ENCODE measurements around the gene GLRX5.
"Not testable (repeated sequence)": the region's sequence is repeated elsewhere in the genome, so short reads cannot be mapped to it uniquely, and the experiment has no call there.

The GLRX5 gene

DNA sequence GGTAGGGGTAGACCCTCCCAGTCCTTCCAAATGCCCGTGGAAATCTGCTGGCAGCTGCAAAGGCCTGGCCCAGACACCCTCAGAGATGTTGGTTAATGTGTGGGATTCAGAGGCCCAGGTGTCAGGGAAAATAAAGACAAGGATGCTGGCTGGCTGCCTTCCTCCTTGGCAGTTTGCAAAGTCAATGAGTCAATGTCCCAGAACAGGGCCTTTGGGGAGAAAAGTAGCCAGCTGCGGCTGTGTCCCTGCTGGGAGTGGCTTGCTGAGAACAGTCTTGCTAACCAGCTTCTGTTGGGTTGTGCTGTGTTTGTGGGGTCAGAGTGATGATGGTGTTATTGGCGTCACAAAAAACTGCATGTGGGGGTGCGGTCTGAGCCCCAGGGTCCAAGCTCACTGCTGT lies 29.2 kb downstream of the GLRX5 start:
- TF ChIP-seq ZNF274 (IDR thresholded peaks at IDR 0.05; ENCODE audit: low read depth, low read length), result no peak
- no peak for TF ChIP-seq SUZ12 (IDR thresholded peaks at IDR 0.05; ENCODE audit: extremely low read depth, insufficient read depth, insufficient read length)
- no peak for TF ChIP-seq YY1 (IDR thresholded peaks at IDR 0.05; ENCODE audit: insufficient read depth, insufficient read length)
- Histone ChIP-seq H3K9ac (ENCODE audit: insufficient read length, low read depth) (no peak overlapping the region), H3K36me3 (ENCODE audit: insufficient read depth, insufficient read length, low read length) (no peaks in the 10 kb centered on the region), H3K27me3 (ENCODE audit: insufficient read depth, insufficient read length) (no peaks in the 10 kb centered on the region), H3K4me1 (ENCODE audit: insufficient read depth, insufficient read length) (no peaks in the 10 kb centered on the region), H3K9me3 (ENCODE audit: insufficient read depth, low read length) (no peaks in the 10 kb centered on the region), H3K4me3 (ENCODE audit: insufficient read length, low read depth) (no peak overlapping the region)
- no peak for DNase-seq (ENCODE audit: low read depth, low spot score)

GRCh38 chr14:95569440-95569839 lies 34.6 kb downstream of the GLRX5 start:
- no peak for TF ChIP-seq ZNF274 (IDR thresholded peaks at IDR 0.05; ENCODE audit: low read depth, low read length)
- no peak for TF ChIP-seq YY1 (IDR thresholded peaks at IDR 0.05; ENCODE audit: insufficient read depth, insufficient read length)

DNA sequence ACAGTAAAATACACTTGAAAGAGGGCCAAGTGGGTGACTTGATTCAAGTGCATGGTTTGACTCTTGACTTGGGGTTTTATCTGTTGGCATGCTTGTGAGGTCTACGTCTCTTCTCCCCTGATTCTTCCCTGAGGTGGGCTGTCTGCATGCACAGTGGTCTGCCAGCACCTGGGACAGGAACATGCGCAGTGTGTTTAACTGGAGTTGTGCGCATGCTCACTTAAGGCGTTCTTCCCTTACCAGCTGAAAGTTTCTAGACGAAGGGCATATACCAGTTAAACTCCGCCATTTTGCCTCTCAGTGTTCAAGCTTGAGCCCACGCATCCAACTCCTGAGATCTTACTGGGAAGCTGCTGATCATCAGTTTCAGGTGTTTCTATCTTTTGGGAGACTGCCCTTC lies 38.5 kb downstream of the GLRX5 start:
- H3K9me3 ChIP-seq (ENCODE audit: insufficient read depth, low read length), result peaks cover 41% of the 10 kb centered on the region
- H3K9ac ChIP-seq (ENCODE audit: insufficient read length, low read depth), result no peak overlapping the region
- no peak overlapping the region for H3K4me3 ChIP-seq (ENCODE audit: insufficient read length, low read depth)
- peaks cover 5% of the 10 kb centered on the region for H3K4me1 ChIP-seq (ENCODE audit: insufficient read depth, insufficient read length)
- TF ChIP-seq SUZ12 (IDR thresholded peaks at IDR 0.05; ENCODE audit: extremely low read depth, insufficient read depth, insufficient read length) (no peak), ZNF274 (IDR thresholded peaks at IDR 0.05; ENCODE audit: low read depth, low read length) (no peak), YY1 (IDR thresholded peaks at IDR 0.05; ENCODE audit: insufficient read depth, insufficient read length) (no peak)
- H3K36me3 ChIP-seq (ENCODE audit: insufficient read depth, insufficient read length, low read length), result no peaks in the 10 kb centered on the region
- DNase-seq (ENCODE audit: low read depth, low spot score), result no peak
- no peaks in the 10 kb centered on the region for H3K27me3 ChIP-seq (ENCODE audit: insufficient read depth, insufficient read length)

More at GRCh38 chr14:95569440-95569839, 34.6 kb downstream of the GLRX5 start:
- Histone ChIP-seq H3K9me3 (ENCODE audit: insufficient read depth, low read length) (peaks cover 10% of the 10 kb centered on the region; the same call in 1 of the 2 replicates), H3K9ac (ENCODE audit: insufficient read length, low read depth) (no peak overlapping the region), H3K27me3 (ENCODE audit: insufficient read depth, insufficient read length) (no peaks in the 10 kb centered on the region), H3K36me3 (ENCODE audit: insufficient read depth, insufficient read length, low read length) (no peaks in the 10 kb centered on the region), H3K4me3 (ENCODE audit: insufficient read length, low read depth) (no peak overlapping the region), H3K4me1 (ENCODE audit: insufficient read depth, insufficient read length) (no peaks in the 10 kb centered on the region)
- DNase-seq (ENCODE audit: low read depth, low spot score), result no peak

GRCh38 chr14:95575840-95576473 lies 41.1 kb downstream of the GLRX5 start:
- peak; percentile 79 for DNase-seq (ENCODE audit: low read depth, low spot score)
- H3K4me3 ChIP-seq (ENCODE audit: insufficient read length, low read depth), result no peak overlapping the region

GRCh38 chr14:95577067-95577800 lies 42.4 kb downstream of the GLRX5 start:
- H3K9me3 ChIP-seq (ENCODE audit: insufficient read depth, low read length), result peaks cover 48% of the 10 kb centered on the region
- peaks cover 5% of the 10 kb centered on the region for H3K4me1 ChIP-seq (ENCODE audit: insufficient read depth, insufficient read length)
- H3K27me3 ChIP-seq (ENCODE audit: insufficient read depth, insufficient read length), result no peaks in the 10 kb centered on the region
- H3K4me3 ChIP-seq (ENCODE audit: insufficient read length, low read depth), result no peak overlapping the region
- DNase-seq (ENCODE audit: low read depth, low spot score), result no peak
- H3K36me3 ChIP-seq (ENCODE audit: insufficient read depth, insufficient read length, low read length), result no peaks in the 10 kb centered on the region
- TF ChIP-seq ZNF274 (IDR thresholded peaks at IDR 0.05; ENCODE audit: low read depth, low read length) (no peak), SUZ12 (IDR thresholded peaks at IDR 0.05; ENCODE audit: extremely low read depth, insufficient read depth, insufficient read length) (no peak), YY1 (IDR thresholded peaks at IDR 0.05; ENCODE audit: insufficient read depth, insufficient read length) (no peak)
- no peak overlapping the region for H3K9ac ChIP-seq (ENCODE audit: insufficient read length, low read depth)

More at GRCh38 chr14:95575840-95576473, 41.1 kb downstream of the GLRX5 start:
- H3K9me3 ChIP-seq (ENCODE audit: insufficient read depth, low read length), result peaks cover 48% of the 10 kb centered on the region
- no peak overlapping the region for H3K9ac ChIP-seq (ENCODE audit: insufficient read length, low read depth)
- TF ChIP-seq SUZ12 (IDR thresholded peaks at IDR 0.05; ENCODE audit: extremely low read depth, insufficient read depth, insufficient read length), result no peak
- H3K27me3 ChIP-seq (ENCODE audit: insufficient read depth, insufficient read length), result no peaks in the 10 kb centered on the region
- H3K4me1 ChIP-seq (ENCODE audit: insufficient read depth, insufficient read length), result peaks cover 5% of the 10 kb centered on the region
- no peaks in the 10 kb centered on the region for H3K36me3 ChIP-seq (ENCODE audit: insufficient read depth, insufficient read length, low read length)

GRCh38 chr14:95577870-95578269 lies 43.0 kb downstream of the GLRX5 start:
- Histone ChIP-seq H3K27me3 (ENCODE audit: insufficient read depth, insufficient read length) (no peaks in the 10 kb centered on the region), H3K4me1 (ENCODE audit: insufficient read depth, insufficient read length) (peaks cover 5% of the 10 kb centered on the region), H3K9ac (ENCODE audit: insufficient read length, low read depth) (no peak overlapping the region), H3K36me3 (ENCODE audit: insufficient read depth, insufficient read length, low read length) (no peaks in the 10 kb centered on the region), H3K4me3 (ENCODE audit: insufficient read length, low read depth) (no peak overlapping the region), H3K9me3 (ENCODE audit: insufficient read depth, low read length) (peaks cover 51% of the 10 kb centered on the region)
- no peak for DNase-seq (ENCODE audit: low read depth, low spot score)
- TF ChIP-seq YY1 (IDR thresholded peaks at IDR 0.05; ENCODE audit: insufficient read depth, insufficient read length) (no peak), ZNF274 (IDR thresholded peaks at IDR 0.05; ENCODE audit: low read depth, low read length) (no peak), SUZ12 (IDR thresholded peaks at IDR 0.05; ENCODE audit: extremely low read depth, insufficient read depth, insufficient read length) (no peak)

GRCh38 chr14:95583836-95584617 lies 49.2 kb downstream of the GLRX5 start:
- H3K9ac ChIP-seq (ENCODE audit: insufficient read length, low read depth); DNase-seq (ENCODE audit: low read depth, low spot score); H3K4me1 ChIP-seq (ENCODE audit: insufficient read depth, insufficient read length); H3K4me3 ChIP-seq (ENCODE audit: insufficient read length, low read depth); H3K36me3 ChIP-seq (ENCODE audit: insufficient read depth, insufficient read length, low read length); H3K27me3 ChIP-seq (ENCODE audit: insufficient read depth, insufficient read length): not testable (repeated sequence)
- peaks cover 29% of the 10 kb centered on the region; the same call in 1 of the 2 replicates for H3K9me3 ChIP-seq (ENCODE audit: insufficient read depth, low read length)
